GM12801 (cell line): ENCODE data around the gene SAMD7.

Experiments used
- TF ChIP-seq, protein P1 (sequence below): IDR thresholded peaks from one replicate; pipeline ENCODE4 v1.5.1; 2011; ENCODE audit warnings: control low read depth; ENCODE audit not compliant: insufficient read length; ENCODE audit errors: extremely low read depth

The SAMD7 gene

GRCh38 chr3:169911272-169911671 lies at the start of gene SAMD7:
SAMD7 (plus strand) TSS chr3:169911572; CDS start chr3:169919499, 7,927 bp downstream.
- TF ChIP-seq, protein P1, sequence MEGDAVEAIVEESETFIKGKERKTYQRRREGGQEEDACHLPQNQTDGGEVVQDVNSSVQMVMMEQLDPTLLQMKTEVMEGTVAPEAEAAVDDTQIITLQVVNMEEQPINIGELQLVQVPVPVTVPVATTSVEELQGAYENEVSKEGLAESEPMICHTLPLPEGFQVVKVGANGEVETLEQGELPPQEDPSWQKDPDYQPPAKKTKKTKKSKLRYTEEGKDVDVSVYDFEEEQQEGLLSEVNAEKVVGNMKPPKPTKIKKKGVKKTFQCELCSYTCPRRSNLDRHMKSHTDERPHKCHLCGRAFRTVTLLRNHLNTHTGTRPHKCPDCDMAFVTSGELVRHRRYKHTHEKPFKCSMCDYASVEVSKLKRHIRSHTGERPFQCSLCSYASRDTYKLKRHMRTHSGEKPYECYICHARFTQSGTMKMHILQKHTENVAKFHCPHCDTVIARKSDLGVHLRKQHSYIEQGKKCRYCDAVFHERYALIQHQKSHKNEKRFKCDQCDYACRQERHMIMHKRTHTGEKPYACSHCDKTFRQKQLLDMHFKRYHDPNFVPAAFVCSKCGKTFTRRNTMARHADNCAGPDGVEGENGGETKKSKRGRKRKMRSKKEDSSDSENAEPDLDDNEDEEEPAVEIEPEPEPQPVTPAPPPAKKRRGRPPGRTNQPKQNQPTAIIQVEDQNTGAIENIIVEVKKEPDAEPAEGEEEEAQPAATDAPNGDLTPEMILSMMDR = no peak

GRCh38 chr3:169861871-169862270 lies 49.5 kb upstream of the SAMD7 start:
- TF ChIP-seq, protein P1 = no peak

DNA sequence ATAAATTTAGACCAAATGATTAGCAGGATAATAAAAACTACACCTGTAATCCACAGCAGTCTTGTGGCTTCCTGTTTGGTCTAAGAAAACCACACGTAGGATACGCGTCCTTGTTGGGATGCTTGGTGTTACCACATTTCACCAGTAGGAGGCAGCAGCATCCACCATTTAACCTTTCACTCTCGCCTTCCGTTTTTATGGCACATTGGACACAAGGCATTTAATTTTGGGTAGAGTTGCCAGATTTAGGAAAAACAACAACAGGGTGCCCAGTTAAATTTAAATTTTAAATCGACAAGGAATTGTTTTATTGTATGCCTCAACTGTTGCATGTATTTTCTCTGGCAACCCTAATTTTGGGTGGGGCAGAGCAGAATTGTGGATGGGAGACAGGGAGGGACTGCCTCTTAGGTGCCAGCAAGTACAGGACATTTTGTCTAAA lies 47.9 kb upstream of the SAMD7 start:
- TF ChIP-seq, protein P1 = peak; percentile 85

GRCh38 chr3:169864270-169864669 lies 47.1 kb upstream of the SAMD7 start:
- TF ChIP-seq, protein P1 = no peak

DNA sequence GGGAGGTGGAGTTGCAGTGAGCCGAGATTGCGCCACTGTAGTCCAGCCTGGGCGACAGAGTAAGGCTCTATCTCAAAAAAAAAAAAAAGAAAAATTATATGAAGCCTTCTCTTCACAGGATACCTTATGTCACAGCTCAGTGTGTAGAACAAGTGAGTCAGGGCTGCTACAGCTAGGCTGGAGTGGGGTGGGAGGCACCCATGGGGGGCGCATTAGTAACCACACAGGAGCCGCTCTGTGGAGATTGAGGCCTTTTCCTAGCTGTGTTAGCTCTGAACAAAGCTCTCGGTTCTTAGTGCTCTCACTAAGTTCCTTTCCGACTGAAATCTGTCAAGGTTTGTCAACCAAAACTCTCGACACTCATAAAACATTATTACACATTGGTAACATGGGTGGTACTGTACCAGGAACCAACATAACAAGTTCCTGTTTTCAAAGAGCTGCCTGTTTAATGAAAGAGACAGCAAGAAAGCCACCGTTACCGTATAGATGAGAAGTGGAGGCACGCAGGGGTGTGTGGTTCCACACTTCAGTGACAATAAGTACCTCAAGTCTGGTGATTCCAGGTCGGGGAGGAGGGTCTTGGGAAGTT lies 46.1 kb upstream of the SAMD7 start:
- TF ChIP-seq, protein P1 = no peak

GRCh38 chr3:169867584-169868210 lies 43.7 kb upstream of the SAMD7 start:
- TF ChIP-seq, protein P1 = no peak

GRCh38 chr3:169868369-169868768 lies 43.0 kb upstream of the SAMD7 start:
- TF ChIP-seq, protein P1 = no peak
